HG02571 (cell line): ENCODE measurements around the gene AGBL4.
A peak's percentile ranks its signal among the peaks of the same experiment; 100 is the strongest.

Experiments
- ATAC-seq: cut with Tn5 transposase; IDR thresholded peaks from one replicate; pipeline ENCODE4 v1.9.1; 2021; ENCODE audit warnings: mild to moderate bottlenecking, moderate library complexity; ENCODE audit not compliant: unreplicated experiment

Gene AGBL4

DNA sequence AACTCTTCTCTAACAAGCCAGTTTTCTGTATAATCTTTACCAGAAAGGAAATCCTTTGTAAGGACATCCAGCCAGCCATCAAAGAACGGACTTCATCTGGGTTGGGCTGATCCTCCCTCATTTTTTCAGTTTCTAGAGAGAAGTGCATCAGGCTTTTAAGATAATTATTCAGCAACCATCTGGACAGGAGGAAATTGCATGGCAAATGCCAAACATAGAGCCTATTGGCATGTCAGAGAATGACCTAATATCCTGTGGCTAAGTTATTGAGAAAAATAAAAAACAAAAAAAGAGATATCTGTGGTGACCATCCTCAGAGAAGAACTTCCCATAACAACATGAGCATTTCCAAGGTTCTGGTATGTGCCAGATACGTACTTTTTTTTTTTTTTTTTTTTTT, 1172.1 kb downstream of the AGBL4 start:
- ATAC-seq, result no peak

DNA sequence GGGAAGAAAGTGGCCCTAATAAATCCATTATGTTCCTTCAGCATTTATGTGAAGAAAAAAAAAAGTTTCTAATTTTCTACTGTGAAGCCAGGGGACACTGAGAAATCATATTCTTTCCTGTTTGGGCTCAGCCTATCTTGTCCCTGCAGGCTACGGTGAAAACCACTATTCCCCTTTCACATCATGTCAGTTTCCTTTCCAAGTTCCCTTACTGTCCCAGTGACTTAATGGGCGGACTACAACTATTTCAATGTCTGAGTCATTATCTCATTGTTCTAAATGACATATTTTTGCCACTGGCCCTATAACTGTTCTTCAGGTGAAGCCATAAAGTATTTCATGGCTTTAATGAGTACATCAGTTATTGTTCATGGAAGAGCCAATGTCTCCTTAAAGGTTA, 1175.7 kb downstream of the AGBL4 start:
- no peak for ATAC-seq

DNA sequence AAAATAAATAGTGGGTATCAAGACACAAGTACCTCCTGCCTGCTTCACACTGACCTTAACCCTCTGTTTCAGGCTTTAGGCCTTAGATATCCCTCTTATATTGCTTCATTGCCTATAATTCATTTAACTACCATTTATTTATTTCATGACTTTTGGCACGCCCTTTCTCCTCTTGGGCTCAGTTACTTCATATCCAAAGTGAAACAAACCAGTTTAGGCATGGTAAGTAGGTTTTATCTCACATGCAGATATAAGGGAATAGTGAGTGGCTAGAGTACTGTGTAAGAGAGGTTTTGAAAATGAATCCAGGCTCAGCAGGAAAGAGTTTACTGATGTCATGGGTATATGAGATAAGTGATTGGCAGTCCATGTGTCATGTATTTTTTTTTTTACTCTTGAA, 1177.3 kb downstream of the AGBL4 start:
- no peak for ATAC-seq

DNA sequence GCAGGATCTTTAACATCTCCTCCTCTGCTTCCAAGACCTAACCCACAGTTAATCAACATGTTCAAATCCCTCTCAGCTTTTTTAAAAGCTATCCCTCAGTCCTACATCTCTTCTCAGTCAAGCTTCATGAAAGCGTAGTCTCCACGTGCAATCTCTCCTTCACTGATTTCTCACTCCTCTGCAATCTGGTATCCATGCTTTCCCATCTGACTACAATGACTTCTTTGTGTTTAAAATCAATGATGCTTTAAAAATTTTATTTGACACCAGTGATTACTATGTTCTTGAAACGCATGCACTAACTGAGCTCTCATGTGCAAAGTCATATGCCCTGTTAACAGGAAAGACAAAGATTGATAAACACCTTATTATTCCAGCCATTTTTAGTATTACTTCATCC, 1179.6 kb downstream of the AGBL4 start:
- ATAC-seq, result no peak

DNA sequence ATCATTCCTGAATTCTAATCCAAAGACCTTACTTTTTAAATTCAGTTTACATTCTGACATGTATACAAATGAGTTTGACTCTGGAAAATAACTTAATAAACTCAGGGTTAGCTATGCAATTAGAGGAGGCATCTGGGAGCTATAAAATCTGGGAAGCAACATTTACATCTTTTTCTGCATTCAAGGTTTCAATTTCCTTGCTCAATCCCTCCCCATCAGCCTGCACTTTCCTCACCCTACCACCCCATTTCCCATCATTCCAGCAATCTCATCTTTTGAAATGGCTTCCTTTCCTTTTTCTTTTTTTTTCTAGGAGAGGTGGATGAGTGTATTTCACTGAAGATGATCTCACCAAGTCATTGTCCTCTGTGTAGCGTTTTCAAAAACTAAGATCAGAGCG, 1181.8 kb downstream of the AGBL4 start:
- no peak for ATAC-seq

DNA sequence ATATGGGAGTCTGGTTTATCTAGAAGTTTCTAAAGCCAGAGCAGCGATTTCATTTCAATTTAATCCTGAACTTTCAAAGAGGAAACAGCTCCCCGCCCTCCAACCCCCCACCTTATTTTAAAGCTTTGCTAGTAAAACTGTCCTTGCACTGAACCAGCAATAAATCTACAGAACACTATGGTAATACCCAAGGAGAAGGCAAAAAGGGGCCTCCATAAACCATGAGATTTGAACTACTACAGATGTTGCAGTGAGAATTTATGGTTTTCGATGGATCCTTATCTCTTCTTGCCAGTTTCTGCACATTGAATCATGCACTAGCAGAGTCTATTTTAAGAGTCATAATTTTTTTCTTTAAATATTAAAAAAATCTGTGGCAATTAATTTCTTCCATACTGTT, 1182.3 kb downstream of the AGBL4 start:
- no peak for ATAC-seq

DNA sequence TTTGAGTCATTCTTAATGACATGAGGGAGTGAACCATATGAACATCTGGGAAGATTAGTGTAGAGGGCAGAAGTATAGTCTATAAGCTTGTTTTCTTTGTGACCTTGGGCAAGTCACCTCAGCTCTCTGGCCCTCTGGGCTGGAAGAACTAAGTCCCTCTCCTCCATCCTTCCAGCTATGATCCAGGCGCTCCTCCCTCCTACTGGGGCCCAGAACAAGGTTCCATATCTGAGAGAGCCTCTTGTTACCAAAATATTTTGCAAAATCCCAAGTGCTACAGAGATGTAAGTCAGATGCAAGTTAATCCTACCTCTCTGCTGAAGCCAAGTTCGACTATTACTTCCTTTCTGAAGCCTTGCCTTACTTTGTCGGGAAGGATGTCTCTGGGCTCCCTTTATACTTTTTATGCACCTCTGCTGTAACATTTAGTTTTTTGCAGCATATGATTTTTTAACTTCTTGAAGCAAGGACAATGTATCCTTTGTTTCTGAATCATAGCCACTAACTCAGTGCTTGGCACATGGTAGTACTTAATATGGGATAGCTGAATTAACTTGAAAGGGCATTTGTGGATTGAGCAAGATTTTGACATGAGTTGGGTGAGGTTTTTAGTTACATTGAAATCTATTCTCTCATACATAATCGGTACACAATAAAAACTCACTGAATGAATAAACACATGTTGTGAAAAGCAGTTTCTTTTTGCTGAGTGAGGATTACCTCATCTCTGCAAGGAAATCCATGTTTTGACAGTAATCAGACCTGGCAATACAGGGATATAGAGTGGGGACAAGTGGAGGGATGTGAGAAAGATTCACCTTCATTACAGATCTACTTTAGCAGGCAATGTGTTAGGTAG, 1192.4 kb downstream of the AGBL4 start:
- ATAC-seq, result no peak

DNA sequence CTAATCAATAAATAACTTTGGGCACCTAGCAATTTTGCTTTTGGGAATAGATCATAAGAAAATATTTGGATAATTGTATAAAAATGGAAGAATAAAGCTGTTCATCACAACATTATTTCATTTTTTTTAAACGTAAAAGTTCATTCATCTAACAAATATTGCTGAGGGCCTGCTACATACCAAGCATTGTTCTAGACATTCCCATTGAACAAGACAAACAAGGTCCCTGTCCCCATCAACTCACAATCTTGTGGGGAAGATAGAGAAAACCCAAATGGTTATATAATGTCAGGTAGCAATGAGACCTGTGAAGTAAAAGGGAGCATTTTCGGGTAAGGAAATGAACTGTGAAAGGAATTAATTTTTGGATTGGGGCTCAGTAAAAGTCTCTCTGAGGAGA, 1193.0 kb downstream of the AGBL4 start:
- ATAC-seq, result no peak

DNA sequence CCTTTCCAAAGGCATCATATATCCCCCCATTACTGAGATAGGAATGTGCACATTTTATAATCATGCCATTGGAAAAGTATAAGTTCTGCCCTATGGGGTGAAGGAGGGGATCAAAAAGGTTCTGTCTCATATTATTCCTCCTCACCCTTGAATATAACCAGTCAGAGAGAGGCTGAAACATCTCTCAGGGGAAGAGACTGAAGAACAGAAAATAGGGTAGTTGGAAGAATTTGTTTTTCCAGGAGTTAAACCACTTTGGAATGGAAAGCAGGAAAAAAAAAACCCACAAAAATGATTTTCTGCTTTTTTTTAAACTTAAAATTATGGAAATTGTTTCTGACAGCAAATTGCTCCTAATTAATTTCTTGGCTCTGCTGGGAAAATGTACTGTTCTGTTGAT, 1194.3 kb downstream of the AGBL4 start:
- no peak for ATAC-seq

DNA sequence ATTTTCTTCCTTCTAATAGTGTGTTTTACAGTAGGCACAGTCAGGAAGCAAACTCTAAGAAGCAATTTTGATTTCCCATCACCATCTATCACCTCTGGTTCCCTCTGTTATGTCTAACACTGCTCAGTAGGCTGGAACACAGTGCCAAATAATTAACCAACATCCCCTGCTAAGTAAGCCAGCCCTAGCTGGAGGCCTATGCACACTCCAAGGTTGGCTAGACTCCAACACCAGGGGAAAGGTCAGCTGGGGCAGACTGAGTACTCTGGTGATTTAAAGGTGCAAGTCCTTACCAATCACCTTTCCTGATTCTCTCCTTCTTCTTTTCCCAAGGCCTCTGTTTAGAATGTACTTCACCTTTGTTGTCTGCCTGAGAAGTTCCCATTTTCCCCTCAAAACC, 1200.6 kb downstream of the AGBL4 start:
- ATAC-seq, result no peak

DNA sequence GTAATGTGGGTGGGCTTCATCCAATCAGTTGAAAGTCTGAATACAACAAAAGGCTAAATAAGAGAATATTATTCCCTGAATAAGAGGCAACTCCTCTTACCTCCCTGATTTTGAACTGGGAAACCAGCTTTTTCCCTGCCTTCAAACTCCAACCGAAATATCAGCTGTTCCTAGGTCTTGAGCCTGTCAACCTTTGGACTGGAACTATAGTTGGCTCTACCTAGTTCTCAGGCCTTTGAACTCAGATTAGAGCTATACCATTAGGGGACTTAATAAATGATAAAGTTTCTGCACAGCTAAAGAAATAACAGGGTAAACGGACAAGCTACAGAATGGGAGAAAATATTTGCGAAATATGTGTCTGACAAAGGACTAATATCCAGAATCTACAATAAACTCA, 1203.3 kb downstream of the AGBL4 start:
- ATAC-seq, result no peak

DNA sequence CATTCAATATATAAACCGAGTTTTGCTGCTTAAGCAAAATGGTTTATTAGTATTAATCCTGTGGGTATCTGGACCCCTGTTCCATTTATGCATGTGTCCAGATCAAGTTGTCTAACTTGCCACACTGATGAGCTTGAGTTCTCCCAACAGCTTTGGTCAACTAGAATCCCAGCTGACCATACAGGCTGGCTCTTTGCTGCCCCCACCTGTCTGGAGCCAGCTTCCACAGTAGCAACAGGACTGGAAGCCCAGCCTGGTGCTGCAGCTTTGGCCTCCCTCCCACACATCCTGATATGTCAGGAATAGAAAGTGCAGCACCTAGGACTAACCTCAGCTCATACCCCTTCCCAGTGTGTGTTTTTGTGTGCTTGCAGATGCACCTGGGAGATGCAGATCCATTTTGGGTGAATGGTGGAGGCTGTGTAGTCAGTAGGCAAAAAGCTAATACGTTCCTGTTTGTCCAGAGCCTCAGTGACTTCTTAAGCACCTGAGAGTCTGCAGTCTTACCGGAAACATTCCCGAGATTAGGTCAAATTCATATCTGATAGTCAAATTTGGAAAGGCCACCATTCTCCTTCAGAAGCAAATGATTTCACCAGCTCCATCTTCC, 1206.1 kb downstream of the AGBL4 start:
- peak; percentile 59 for ATAC-seq

DNA sequence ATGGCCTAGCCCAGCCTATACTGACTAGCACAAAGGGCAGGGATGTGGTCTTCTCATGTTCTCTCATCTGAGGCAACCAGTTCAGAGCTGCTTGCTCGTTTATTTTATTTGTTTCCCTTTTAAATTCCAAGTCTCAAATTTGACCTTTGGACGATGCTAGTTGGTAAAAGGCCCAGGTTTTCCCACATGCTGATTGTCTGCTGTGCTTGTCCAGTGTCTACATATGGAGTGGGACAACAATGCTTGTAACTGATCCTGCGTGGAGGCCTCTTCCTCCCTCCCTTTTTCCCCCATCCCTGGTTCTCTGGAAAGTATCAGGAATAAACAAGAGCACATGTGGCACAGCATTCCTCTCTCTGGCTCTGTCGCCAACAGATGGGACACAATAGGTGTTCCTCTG, 1213.0 kb downstream of the AGBL4 start:
- no peak for ATAC-seq

DNA sequence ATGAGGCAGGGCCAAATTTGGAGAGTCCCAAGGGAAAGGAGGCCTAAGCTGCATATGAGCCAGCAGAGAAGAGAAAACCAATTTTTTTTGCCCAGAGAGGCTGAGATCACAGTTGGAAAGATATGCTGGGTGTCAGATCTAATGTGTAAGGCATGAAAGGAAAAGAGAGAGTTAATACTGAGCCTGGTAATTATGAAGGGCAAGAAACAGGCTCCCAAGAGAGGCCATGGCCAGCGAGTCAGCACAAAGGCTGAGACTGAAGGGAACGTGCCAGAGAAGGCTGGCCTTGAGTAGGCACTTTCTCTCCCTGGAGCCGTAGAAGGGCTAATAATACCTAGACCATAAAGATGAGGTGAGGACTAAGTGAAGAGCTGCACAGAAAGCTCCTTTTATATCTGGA, 1215.3 kb downstream of the AGBL4 start:
- no peak for ATAC-seq

DNA sequence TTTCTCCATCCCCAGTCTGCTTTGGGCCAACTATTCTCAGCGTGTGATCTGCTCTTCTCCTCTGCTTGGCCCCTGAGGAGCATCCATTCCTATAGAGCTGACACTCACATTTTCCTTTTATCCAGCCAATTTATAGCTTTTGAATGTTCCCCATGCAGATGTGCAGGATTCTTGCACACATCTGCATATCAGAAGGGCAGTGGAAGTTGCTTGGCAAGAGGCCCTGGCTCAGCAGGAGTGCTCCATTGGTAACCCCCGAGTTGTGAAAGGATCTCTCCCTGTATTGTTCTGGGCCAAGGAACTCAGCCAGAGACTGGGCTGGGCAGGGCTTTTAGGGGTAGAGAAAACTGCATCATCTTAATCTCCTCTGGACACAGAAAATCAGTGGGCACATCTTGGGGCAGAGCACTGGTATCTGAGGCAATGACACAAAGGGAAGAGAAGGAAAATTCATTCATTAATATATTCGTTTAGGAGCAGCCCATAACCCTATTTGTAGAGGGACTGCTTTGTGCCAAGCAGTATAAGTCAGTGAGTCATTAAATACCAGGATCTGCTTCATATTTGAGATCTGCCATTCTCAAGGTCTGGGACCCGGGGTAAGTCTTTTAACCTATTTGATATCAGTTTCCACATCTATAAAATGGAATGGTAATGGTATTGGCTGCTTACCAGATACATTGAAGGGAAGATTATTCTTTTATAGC, 1216.0 kb downstream of the AGBL4 start:
- no peak for ATAC-seq

DNA sequence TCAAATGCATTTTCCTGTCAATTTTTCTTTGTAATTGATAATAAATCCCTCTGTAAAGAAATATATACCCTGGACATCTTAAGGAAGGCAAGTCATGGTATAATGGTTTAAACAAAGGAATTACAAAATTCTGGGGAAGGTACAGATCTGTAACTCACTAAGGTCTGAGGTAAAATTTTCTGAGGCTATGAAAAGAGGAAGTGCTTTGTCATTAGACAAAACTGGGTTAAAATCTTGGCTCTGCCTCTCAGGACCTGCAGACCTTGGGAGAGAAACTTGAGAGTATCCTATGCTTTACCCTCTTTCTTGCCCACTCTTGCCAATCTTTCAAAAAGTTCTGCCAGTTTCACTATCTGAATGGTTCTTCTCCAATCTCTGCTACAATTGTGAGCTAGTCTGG, 1220.3 kb downstream of the AGBL4 start:
- ATAC-seq, result no peak

DNA sequence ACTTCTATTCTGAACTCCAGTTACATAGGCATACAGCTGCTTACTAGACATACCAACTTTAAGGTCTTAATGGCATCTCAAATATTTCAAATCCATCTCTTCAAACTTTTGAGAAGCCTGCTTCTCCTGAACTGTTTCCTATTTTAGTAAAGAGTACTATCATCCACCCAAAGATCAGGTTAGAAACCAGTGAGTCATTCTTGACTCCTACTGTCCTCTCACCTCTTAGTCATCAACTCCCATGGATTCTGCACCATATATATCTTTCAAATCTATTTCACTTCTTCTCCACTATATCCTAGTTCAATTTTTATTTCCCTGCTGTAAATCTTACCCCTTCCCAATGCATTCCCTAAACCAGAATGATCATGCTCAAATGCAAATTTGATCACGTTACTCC, 1228.9 kb downstream of the AGBL4 start:
- no peak for ATAC-seq

DNA sequence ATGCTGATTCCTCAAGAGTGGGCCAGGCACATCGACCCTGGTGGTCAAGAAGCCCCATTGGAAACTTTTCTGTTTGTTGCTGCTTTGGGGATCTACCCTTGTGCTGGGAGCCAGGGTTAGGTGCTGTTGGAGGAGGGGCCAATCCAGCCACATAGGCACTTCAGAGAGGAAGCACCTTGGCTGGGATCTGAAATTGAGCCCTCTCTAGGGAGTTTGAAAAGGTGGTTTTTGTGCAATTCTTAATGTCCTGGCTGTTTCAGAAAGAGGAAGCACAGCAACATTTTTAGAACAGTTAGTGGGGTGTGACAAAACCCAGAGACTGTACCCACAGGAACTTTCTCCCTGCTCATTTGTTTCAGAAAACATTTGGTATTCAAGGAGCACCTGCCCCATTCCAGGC, 1229.9 kb downstream of the AGBL4 start:
- peak; percentile 62 for ATAC-seq

DNA sequence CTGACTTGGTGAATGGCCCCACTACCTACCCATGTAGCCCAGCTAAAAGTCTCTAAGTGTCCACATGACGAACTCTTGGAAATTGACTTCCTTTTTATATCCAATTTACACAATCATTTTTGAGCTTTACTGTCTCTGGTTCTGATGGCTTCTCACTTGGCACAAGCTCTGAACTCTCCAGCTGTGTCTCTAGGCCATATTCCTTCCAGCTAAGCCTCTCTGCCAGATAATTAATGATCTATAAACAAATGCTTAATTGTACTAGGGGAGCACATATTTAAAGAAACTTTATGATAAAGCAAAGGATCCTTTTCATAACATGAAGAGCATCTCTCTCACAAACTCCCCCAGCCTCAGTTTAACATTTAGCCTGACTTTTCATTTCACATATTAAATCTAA, 1230.8 kb downstream of the AGBL4 start:
- no peak for ATAC-seq

DNA sequence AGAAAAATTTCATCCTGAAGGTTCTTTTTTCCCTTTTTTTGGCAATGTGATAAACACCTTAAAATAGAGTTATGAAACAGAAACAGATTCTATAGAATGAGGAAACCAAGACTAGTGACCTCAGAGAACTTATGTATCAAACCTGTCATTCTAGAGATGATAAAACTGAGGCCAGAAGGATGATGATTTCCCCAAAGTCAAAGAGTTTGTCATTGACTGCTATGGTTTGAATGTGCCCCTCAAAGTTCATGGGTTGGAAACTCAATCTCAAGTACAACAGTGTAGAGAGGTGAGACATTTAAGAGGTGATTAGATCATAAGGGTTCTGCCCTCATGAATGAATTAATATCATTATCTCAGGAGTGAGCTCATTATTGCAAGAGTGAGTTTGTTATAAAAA, 1233.4 kb downstream of the AGBL4 start:
- ATAC-seq, result no peak

DNA sequence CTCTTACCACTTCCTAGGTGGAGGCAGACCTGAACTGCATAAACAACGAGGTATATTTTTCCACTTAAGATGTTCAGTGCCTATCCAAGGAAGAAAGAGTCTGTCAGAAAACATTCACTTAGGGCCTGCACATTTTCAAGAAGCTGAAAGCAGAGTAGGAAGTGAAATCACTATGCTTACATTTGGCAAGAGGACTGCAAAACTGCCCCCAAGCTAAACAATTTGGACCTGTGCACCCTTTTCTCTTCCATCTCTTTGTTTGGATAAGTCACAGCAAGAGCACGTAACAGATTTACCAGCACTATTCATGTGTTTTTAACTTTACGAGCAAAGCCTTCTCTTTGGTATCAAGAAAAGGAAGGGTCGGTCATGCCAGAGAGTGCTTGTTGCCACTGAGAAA, 1233.9 kb downstream of the AGBL4 start:
- ATAC-seq, result no peak

DNA sequence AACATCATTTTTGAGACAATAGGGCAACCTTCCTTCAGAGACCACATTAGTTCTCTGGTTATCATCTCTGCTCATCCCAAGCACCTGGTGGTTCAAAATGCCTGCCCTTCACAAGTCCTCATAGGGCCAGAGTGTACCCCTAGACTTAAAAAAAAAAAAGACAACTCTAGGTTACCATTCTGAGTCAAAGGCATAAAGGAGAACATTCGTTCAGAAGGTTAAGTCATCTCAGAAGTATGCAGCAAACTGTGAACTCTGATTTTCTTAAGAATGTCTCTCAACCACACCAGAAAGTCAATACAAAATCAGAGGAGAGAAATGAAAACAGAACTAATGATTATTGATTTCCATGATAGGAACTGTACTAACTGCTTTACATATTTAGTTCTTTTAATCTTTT, 1237.9 kb downstream of the AGBL4 start:
- no peak for ATAC-seq
